Measurements from ENCODE around the gene ATOSA. TPM values are rescaled to one million over a fixed set of nuclear protein-coding genes. Genes with fewer than 3 reads are reported as not detected.

Gene ATOSA
- polyA plus RNA-seq, 1 donor (not counting 4 experiments of a cell fraction or from before 2014, with no cell fraction given) = 19.9 TPM

GRCh38 chr15:52657338-52657737, 21.9 kb downstream of the ATOSA start:
- Histone ChIP-seq H3K36me3 (ENCODE audit: control insufficient read depth in 2 of 2, extremely low read depth in 1 of 2, insufficient read depth in 2 of 2, low read length in 2 of 2) (peaks cover 0 to 3% of the 10 kb centered on the region in 2 experiments), H3K4me1 (ENCODE audit: control insufficient read depth, extremely low read depth, insufficient read depth, low read length) (peaks cover 29% of the 10 kb centered on the region), H3K9ac (ENCODE audit: control insufficient read depth, extremely low read depth, insufficient read depth, low read length) (no peak overlapping the region), H4K20me1 (ENCODE audit: control insufficient read depth, extremely low read depth, insufficient read depth, low read length) (no peaks in the 10 kb centered on the region), H3K4me3 (ENCODE audit: control insufficient read depth in 2 of 3, extremely low read depth in 1 of 3, insufficient read depth in 2 of 3, low read depth in 1 of 3, low read length in 3 of 3) (no peak overlapping the region), H3K27me3 (ENCODE audit: control insufficient read depth, extremely low read depth, insufficient read depth, low read length) (no peaks in the 10 kb centered on the region), H3K79me2 (ENCODE audit: control insufficient read depth, insufficient read depth, low read length) (no peaks in the 10 kb centered on the region), H3K27ac (ENCODE audit: control insufficient read depth, insufficient read depth, low read length) (no peak overlapping the region), H2AFZ (ENCODE audit: control insufficient read depth, low read length) (no peak overlapping the region), H3K4me2 (ENCODE audit: control insufficient read depth, extremely low read depth, insufficient read depth, low read depth, low read length) (no peak overlapping the region), H3K9me1 (ENCODE audit: control insufficient read depth, extremely low read depth, insufficient read depth, low read length) (no peaks in the 10 kb centered on the region), H3K9me3 (ENCODE audit: control insufficient read depth, low read depth, low read length) (no peaks in the 10 kb centered on the region)
- FAIRE-seq (no peak), DNase-seq (ENCODE audit: low read depth, low spot score) (no peak)
- dilution Hi-C loops (cut with MboI; ENCODE audit: extremely low pct_ligation_motif_present, low sequenced_read_pairs) = no loop called here
- TF ChIP-seq EZH2 (IDR thresholded peaks at IDR 0.05; ENCODE audit: low read length) (no peak), CTCF (optimal IDR thresholded peaks at IDR 0.05 in 1 of 3, IDR thresholded peaks at IDR 0.05 in 1 of 3, conservative IDR thresholded peaks at IDR 0.05 in 1 of 3; ENCODE audit: extremely low read depth in 1 of 3, insufficient read depth in 2 of 3, low read length in 3 of 3) (no peak)

- no peaks in the 10 kb centered on the region for H3K27me3 ChIP-seq (ENCODE audit: control insufficient read depth, extremely low read depth, insufficient read depth, low read length)
- no peaks in the 10 kb centered on the region for H3K9me1 ChIP-seq (ENCODE audit: control insufficient read depth, extremely low read depth, insufficient read depth, low read length)
- no peak for TF ChIP-seq EZH2 (IDR thresholded peaks at IDR 0.05; ENCODE audit: low read length)
- no peak for TF ChIP-seq CTCF (optimal IDR thresholded peaks at IDR 0.05 in 1 of 3, IDR thresholded peaks at IDR 0.05 in 1 of 3, conservative IDR thresholded peaks at IDR 0.05 in 1 of 3; ENCODE audit: extremely low read depth in 1 of 3, insufficient read depth in 2 of 3, low read length in 3 of 3)
- H3K4me3 ChIP-seq (ENCODE audit: control insufficient read depth in 2 of 3, extremely low read depth in 1 of 3, insufficient read depth in 2 of 3, low read depth in 1 of 3, low read length in 3 of 3) = no peak overlapping the region
- DNase-seq (ENCODE audit: low read depth, low spot score) (no peak), FAIRE-seq (no peak)
- no peak overlapping the region for H3K27ac ChIP-seq (ENCODE audit: control insufficient read depth, insufficient read depth, low read length)
- dilution Hi-C loops (cut with MboI; ENCODE audit: extremely low pct_ligation_motif_present, low sequenced_read_pairs) = no loop called here
- H3K4me1 ChIP-seq (ENCODE audit: control insufficient read depth, extremely low read depth, insufficient read depth, low read length) = peaks cover 32% of the 10 kb centered on the region
- H3K4me2 ChIP-seq (ENCODE audit: control insufficient read depth, extremely low read depth, insufficient read depth, low read depth, low read length) = no peak overlapping the region
- H3K9me3 ChIP-seq (ENCODE audit: control insufficient read depth, low read depth, low read length) = no peaks in the 10 kb centered on the region
- peaks cover 0 to under 1% of the 10 kb centered on the region in 2 experiments for H3K36me3 ChIP-seq (ENCODE audit: control insufficient read depth in 2 of 2, extremely low read depth in 1 of 2, insufficient read depth in 2 of 2, low read length in 2 of 2)
- H2AFZ ChIP-seq (ENCODE audit: control insufficient read depth, low read length) = no peak overlapping the region
- H4K20me1 ChIP-seq (ENCODE audit: control insufficient read depth, extremely low read depth, insufficient read depth, low read length) = no peaks in the 10 kb centered on the region
- H3K9ac ChIP-seq (ENCODE audit: control insufficient read depth, extremely low read depth, insufficient read depth, low read length) = no peak overlapping the region
- no peaks in the 10 kb centered on the region for H3K79me2 ChIP-seq (ENCODE audit: control insufficient read depth, insufficient read depth, low read length)
These were observed 22.8 kb downstream of the ATOSA start for GRCh38 chr15:52656412-52656811.
